ENCODE results near the gene DCTN2.
"Not testable (repeated sequence)": the region's sequence is repeated elsewhere in the genome, so short reads cannot be mapped to it uniquely, and the experiment has no call there.

Gene DCTN2

DNA sequence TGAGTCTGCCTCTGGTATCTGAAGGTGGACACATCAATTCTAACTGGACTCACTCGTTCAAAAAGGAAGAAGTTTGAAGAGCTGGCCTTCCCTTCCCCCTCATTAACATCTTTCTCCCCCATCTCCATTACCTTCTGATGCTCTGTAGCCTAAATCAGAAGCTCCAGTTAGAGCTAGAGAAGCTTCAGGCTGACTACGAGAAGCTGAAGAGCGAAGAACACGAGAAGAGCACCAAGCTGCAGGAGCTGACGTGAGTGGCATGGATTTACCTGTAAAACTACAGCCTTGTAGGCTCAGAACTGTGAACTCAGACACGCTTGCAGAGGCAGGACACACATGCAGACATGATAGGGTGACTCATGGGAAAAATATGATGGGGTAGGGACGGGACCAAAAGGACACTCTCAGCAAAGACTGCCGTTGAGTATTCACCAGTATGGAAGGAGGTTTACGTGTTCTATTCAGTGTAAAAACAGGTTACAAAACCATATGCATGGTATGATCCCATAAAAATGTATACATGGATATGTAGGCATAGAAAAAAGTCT, 29.7 kb upstream of the DCTN2 start:
- FAIRE-seq: no peak

GRCh38 chr12:57575771-57576612, 29.0 kb upstream of the DCTN2 start:
- FAIRE-seq: no peak

GRCh38 chr12:57574795-57575194, 27.8 kb upstream of the DCTN2 start:
- no peak for FAIRE-seq

DNA sequence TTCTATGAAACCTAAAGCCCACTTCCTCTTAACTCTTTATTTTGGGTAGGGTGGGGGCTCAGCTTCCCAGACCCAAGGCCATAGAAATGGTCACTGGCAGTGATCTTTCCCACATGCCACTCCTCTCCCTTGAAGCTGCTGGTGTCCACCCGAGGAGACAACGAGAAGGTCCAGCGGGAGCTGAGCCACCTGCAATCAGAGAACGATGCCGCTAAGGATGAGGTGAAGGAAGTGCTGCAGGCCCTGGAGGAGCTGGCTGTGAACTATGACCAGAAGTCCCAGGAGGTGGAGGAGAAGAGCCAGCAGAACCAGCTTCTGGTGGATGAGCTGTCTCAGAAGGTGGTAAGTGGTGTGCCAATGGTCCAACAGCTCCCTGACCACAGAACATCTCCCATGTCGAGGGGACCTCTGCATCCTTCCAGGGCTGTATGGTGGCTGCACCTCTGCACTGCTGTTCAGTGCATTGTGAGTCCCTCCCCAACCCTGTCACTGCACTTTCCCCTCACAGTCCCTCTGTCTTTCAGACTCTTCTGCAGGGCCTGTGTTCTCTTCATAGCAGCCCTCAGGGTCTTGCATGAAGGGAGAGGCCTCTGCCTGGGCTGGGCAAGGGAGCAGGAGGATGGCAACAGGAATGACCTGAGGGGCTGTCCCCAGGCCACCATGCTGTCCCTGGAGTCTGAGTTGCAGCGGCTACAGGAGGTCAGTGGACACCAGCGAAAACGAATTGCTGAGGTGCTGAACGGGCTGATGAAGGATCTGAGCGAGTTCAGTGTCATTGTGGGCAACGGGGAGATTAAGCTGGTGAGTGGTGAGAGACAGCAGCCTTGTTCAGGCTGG, 25.2 kb upstream of the DCTN2 start:
- no peak for FAIRE-seq

DNA sequence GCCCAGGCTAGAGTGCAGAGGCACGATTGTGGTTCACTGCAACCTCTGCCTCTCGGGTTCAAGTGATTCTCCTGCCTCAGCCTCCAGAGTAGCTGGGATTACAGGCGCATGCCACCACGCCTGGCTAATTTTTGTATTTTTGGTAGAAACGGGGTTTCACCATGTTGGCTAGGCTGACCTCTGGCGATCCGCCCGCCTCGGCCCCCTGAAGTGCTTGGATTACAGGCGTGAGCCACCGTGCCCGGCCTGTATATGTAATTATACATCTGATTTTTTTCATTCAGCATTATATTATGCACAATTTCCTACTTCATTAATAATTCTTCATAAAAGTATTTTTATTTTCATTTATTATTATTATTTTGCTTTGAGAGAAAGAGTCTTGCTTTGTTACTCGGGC, 23.4 kb upstream of the DCTN2 start:
- not testable (repeated sequence) for FAIRE-seq

GRCh38 chr12:57569858-57570257, 22.9 kb upstream of the DCTN2 start:
- no peak for FAIRE-seq

GRCh38 chr12:57568838-57569237, 21.8 kb upstream of the DCTN2 start:
- FAIRE-seq: no peak

DNA sequence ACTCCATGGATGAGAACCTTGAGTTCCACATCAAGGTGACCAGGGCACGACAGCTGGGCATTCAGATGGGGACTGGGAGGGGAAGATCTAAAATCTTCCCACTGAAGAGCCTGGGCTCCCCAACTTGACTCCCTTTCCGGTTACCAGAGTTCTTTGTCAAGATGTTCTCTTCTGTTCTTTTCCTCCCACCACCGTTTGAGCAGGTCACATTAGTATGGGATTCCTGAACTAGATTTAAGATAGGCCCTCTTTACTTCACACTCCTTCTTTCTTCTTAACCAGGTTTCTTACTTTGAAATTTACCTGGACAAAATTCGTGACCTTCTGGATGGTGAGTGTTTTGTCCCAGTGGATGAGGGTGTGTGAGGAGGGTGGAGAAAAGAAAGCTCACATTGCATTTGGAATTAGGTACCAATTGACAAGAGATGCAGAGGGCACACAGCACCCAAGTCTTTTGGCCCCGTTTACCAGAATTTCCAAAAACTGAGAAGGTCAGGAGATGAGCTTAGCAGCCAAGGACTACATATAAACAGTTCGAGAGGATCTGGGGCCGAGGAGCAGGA, 17.3 kb upstream of the DCTN2 start:
- no peak for FAIRE-seq

- FAIRE-seq: no peak
These were observed 16.4 kb upstream of the DCTN2 start for GRCh38 chr12:57563358-57563757.

GRCh38 chr12:57561117-57561516, 14.1 kb upstream of the DCTN2 start:
- not testable (repeated sequence) for FAIRE-seq

GRCh38 chr12:57560516-57560915, 13.5 kb upstream of the DCTN2 start:
- FAIRE-seq: no peak

- FAIRE-seq: no peak
These were observed 11.9 kb upstream of the DCTN2 start for GRCh38 chr12:57558864-57559263.

DNA sequence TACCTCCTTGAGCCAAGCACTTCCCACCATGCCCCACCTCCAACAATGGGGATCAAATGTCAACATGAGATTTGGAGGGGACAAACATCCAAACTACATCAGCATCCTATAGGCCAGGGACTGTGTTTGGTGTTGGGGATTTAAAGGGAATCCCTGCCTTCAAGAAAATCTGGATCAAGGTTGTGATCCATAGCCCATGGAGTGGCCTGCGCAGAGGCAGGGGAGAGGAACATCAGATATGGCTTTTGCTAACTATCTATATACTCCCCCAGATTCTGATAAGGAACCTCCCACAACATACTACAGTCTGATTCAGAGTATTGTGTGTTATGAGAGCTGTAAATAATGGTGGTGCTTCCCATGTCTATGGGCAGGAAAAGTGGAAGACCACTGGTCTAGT, 7.9 kb upstream of the DCTN2 start:
- no peak for FAIRE-seq

GRCh38 chr12:57554453-57554852, 7.5 kb upstream of the DCTN2 start:
- FAIRE-seq: no peak

- no peak for FAIRE-seq
These were observed 6.6 kb upstream of the DCTN2 start for GRCh38 chr12:57553343-57554202.

- no peak for FAIRE-seq
These were observed 5.9 kb upstream of the DCTN2 start for GRCh38 chr12:57552835-57553313.

GRCh38 chr12:57552306-57552651, 5.3 kb upstream of the DCTN2 start:
- FAIRE-seq: no peak

DNA sequence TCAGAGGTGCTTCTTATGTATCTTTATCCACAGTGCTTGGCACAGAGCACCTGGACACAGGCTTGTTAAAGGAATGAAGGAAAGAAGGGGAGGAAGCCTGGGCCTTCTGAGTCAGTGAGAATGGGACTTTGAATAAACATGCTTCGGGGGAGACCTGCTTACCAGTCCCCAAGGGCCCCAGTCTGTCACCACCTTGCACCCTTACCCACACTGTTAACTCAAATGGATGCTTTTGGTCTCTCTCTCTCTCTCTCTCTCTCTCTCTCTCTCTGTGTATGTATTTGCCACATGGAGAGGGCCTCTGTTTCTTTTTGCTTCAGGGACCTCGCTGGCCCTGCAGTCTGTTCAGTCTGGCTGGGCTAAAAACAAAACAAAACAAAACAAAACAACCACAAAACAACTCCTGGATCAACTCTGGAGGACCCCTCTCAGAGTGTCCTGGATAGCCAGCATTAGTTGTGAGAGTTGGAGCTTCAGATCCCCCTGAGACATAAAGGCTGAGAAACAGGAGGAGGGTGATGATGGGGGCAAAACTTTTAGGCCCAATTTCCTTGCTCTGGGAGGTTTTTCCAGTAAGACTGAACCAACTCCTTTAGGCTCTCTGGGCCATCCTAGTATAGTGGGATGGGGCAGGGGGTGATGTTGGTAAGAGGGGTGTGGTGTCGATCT, 4.8 kb upstream of the DCTN2 start:
- FAIRE-seq: no peak

GRCh38 chr12:57550641-57551549, 3.9 kb upstream of the DCTN2 start:
- no peak for FAIRE-seq

DNA sequence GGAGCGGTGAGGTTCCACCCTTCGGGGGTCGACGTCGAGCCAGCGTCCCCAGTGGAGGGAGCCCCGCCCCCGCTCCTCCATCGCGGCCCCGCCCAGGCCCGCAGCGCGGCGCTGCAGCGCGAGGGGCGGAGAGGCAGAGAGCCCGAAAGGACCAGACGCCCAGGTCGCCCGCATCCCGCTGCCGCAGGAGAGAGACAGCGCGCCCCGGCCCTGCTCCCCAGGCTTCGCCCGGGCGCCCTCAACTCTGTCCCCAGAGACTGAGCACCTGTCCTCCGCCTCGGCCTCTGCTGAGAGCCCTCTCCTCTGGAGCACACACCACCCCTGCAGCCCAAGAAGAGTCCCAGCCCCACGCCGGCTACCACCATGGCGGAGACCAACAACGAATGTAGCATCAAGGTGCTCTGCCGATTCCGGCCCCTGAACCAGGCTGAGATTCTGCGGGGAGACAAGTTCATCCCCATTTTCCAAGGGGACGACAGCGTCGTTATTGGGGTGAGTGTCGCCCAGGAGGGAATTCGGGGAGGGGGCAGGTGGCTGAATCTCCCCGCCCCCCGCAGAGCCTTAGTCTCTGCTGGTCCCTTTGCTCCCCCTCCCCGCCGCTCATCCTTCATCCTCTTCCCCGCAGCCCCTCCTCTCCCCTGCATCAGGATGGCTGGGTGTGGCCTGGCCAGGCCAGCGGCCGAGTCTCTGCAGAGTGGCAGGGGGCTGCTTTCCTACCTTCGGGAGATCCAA, 3.1 kb upstream of the DCTN2 start, which contains the start of gene KIF5A:
KIF5A (plus strand) TSS at position 136 of the 732 bp plus-strand sequence; CDS start at position 364, 228 bp downstream.
- no peak for FAIRE-seq
